K562 (cell line): Measurements from ENCODE around the gene NTSR1. TPM values are rescaled to one million over a fixed set of nuclear protein-coding genes. Genes with fewer than 3 reads are reported as not detected.

ENCODE experiments used
- ATAC-seq: fragments of 200-7000 bp; cut with Tn5 transposase; 3 replicates; pipeline ENCODE4 v1.9.1; 2020; ENCODE audit warnings: moderate library complexity
- BruUV-seq: library from RNA; stranded (reverse); fragments of 400-500 nt; replicated peaks from 2 replicates; lab custom pipeline; 2021; lab: Mats Ljungman, UMichigan
- CTCF ChIA-PET: fragments of 300-600 bp; formaldehyde crosslinking; extraction: SDS; loops from one replicate; lab custom pipeline; 2021; ENCODE audit warnings: low intra/inter-chr PET ratio; lab: Yijun Ruan, JAX
- POLR2A ChIA-PET: fragments of 300-600, 350-650 bp; sonication (Branson Sonifier 250); formaldehyde crosslinking; extraction: SDS; loops from one replicate; lab custom pipeline; 2021; ENCODE audit warnings: antibody characterized with exemption, inconsistent platforms; lab: Yijun Ruan, JAX
- DNase-seq, 4 experiments: peaks; one replicate each; pipeline versions ENCODE4 v3.0.0 to v3.0.0-alpha.2; 2011 to 2018; ENCODE audit warnings: low spot score in 3 of 4, mixed read lengths in 3 of 4; ENCODE audit errors: extremely low read depth in 1 of 4
- FAIRE-seq: peaks from 2 replicates; lab custom pipeline; 2011; peaks lifted over from hg19 to GRCh38; lab: Jason Lieb, UNC
- H2AFZ ChIP-seq: 2 replicates; pipeline ENCODE4 v1.6.0; 2011; ENCODE audit warnings: low read depth, low read length, control low read depth, inconsistent platforms
- H3K27ac ChIP-seq: fragments of 200-600 bp; 3 replicates; pipeline ENCODE4 v1.8.0; 2011; ENCODE audit warnings: low read depth, mild to moderate bottlenecking, control low read depth, inconsistent platforms, low read length, moderate library complexity, mixed read lengths; ENCODE audit errors: extremely low read depth
- H3K27me3 ChIP-seq, 2 experiments: fragments of 300-600 bp in 1 of 2; 2 replicates in 1 of 2; 3 replicates in 1 of 2; pipeline versions ENCODE4 v1.6.0 to v1.8.0; 2011; ENCODE audit warnings: inconsistent platforms in 2 of 2, low read length in 2 of 2, mild to moderate bottlenecking in 1 of 2, mixed read lengths in 1 of 2, moderate library complexity in 1 of 2; ENCODE audit not compliant: control insufficient read depth in 2 of 2, insufficient read depth in 2 of 2
- H3K36me3 ChIP-seq: fragments of 300-600 bp; 3 replicates; pipeline ENCODE4 v1.8.0; 2011; ENCODE audit warnings: mild to moderate bottlenecking, low read length, inconsistent platforms; ENCODE audit not compliant: control insufficient read depth, insufficient read depth
- H3K4me1 ChIP-seq, 2 experiments: fragments of 200-600 bp in 1 of 2; replicated peaks in 1 of 2; 2 replicates in 1 of 2; 3 replicates in 1 of 2; pipeline versions ENCODE4 v1.5.1 to v1.8.0; 2011; ENCODE audit warnings: inconsistent platforms in 2 of 2, low read length in 2 of 2, mild to moderate bottlenecking in 1 of 2, mixed read lengths in 1 of 2, moderate library complexity in 1 of 2; ENCODE audit not compliant: control insufficient read depth in 2 of 2, insufficient read depth in 2 of 2
- H3K4me2 ChIP-seq: 2 replicates; pipeline ENCODE4 v1.6.1; 2011; ENCODE audit warnings: low read length, control low read depth, inconsistent platforms, mixed read lengths; ENCODE audit not compliant: insufficient read depth
- H3K4me3 ChIP-seq: fragments of 200-600 bp; sonication (generic), shearing (Covaris generic); 2 replicates; pipeline ENCODE4 v1.5.1; 2016; ENCODE audit warnings: control low read depth, inconsistent platforms
- H3K79me2 ChIP-seq: fragments of 200-600 bp; 3 replicates; pipeline ENCODE4 v1.8.0; 2011; ENCODE audit warnings: low read length, inconsistent platforms; ENCODE audit not compliant: control insufficient read depth, insufficient read depth
- H3K9ac ChIP-seq, 2 experiments: 2 replicates each; pipeline versions ENCODE4 v1.6.0 to v1.6.1; 2011; ENCODE audit warnings: low read depth in 2 of 2, low read length in 2 of 2, control low read depth in 1 of 2, inconsistent platforms in 1 of 2, mild to moderate bottlenecking in 1 of 2, mixed read lengths in 1 of 2; ENCODE audit not compliant: insufficient read depth in 1 of 2
- H3K9me1 ChIP-seq: one replicate; pipeline ENCODE4 v1.6.0; 2011; ENCODE audit warnings: inconsistent platforms, mild to moderate bottlenecking, low read length, moderate library complexity; ENCODE audit not compliant: control insufficient read depth, insufficient read depth
- H3K9me3 ChIP-seq: replicated peaks from 2 replicates; pipeline ENCODE4 v1.5.1; 2011; ENCODE audit warnings: low read depth, low read length, inconsistent platforms; ENCODE audit not compliant: control insufficient read depth, insufficient read depth
- H4K20me1 ChIP-seq: replicated peaks from 2 replicates; pipeline ENCODE4 v1.6.1; 2011; ENCODE audit warnings: low read length, inconsistent platforms, mixed read lengths; ENCODE audit not compliant: control insufficient read depth, insufficient read depth
- ARID2 ChIP-seq: fragments of 450-650 bp; IDR thresholded peaks from 2 replicates; pipeline ENCODE4 v1.6.1; 2017; ENCODE audit warnings: antibody characterized with exemption, mild to moderate bottlenecking
- ARID3B ChIP-seq: fragments of 250-450 bp; sonication (Bioruptor Pico); IDR thresholded peaks from 2 replicates; pipeline ENCODE4 v1.4.0; 2020; ENCODE audit warnings: borderline replicate concordance
- C11orf30 ChIP-seq: fragments of 450-650 bp; IDR thresholded peaks from 2 replicates; pipeline ENCODE4 v1.6.1; 2016; ENCODE audit warnings: low read depth, mild to moderate bottlenecking
- CC2D1A ChIP-seq: fragments of 450-650 bp; IDR thresholded peaks from 2 replicates; pipeline ENCODE4 v1.6.1; 2017; ENCODE audit warnings: mild to moderate bottlenecking
- EZH2 ChIP-seq: IDR thresholded peaks from 2 replicates; pipeline ENCODE4 v1.6.1; 2012; ENCODE audit warnings: low read depth, mild to moderate bottlenecking, inconsistent platforms, low read length, borderline replicate concordance
- PRDM10 ChIP-seq: fragments of 450-650 bp; IDR thresholded peaks from 2 replicates; pipeline ENCODE4 v1.6.1; 2018; ENCODE audit not compliant: partially characterized antibody
- SMC3 ChIP-seq: conservative IDR thresholded peaks from 2 replicates; pipeline ENCODE4 v1.6.1; 2011; ENCODE audit warnings: low read depth, low read length, improper control_type of control experiment; ENCODE audit not compliant: insufficient read depth
- SOX6 ChIP-seq: fragments of 450-650 bp; IDR thresholded peaks from 2 replicates; pipeline ENCODE4 v1.6.1; 2014; ENCODE audit warnings: mild to moderate bottlenecking
- SP1 ChIP-seq: sonication (generic); formaldehyde crosslinking; IDR thresholded peaks from 2 replicates; pipeline ENCODE4 v1.8.1; 2022; ENCODE audit warnings: mild to moderate bottlenecking, missing genetic modification reagents
- TEAD2 ChIP-seq: fragments of 450-650 bp; IDR thresholded peaks from 2 replicates; pipeline ENCODE4 v1.6.1; 2016; ENCODE audit warnings: missing genetic modification characterization, control low read depth, missing compliant biosample characterization
- ZBTB11 ChIP-seq, 3 experiments: fragments of 200-800 bp in 1 of 3; fragments of 250-450 bp in 1 of 3; fragments of 450-650 bp in 1 of 3; sonication (Bioruptor Pico) in 1 of 3; sonication (Bioruptor generic) in 1 of 3; formaldehyde crosslinking in 1 of 3; IDR thresholded peaks; 2 replicates each; pipeline versions ENCODE4 v1.6.1 to v1.8.0; 2016 to 2022; ENCODE audit warnings: mild to moderate bottlenecking in 2 of 3, missing genetic modification characterization in 2 of 3, missing compliant biosample characterization in 1 of 3, moderate library complexity in 1 of 3
- ZNF3 ChIP-seq: fragments of 250-450 bp; sonication (Bioruptor Pico); IDR thresholded peaks from 2 replicates; pipeline ENCODE4 v1.5.0; 2021; ENCODE audit warnings: mild to moderate bottlenecking, moderate library complexity
- ZNF77 ChIP-seq: fragments of 250-450 bp; sonication (Bioruptor Pico); IDR thresholded peaks from 2 replicates; pipeline ENCODE4 v1.5.0; 2020
- WGBS: fragments of 100-300 bp; shearing (Covaris generic); methylation state at CpG from one replicate; pipeline ENCODE4 v1.1.6; 2016; ENCODE audit warnings: low coverage, mixed read lengths; ENCODE audit not compliant: insufficient coverage; ENCODE audit errors: missing lambda C conversion rate; 5-methylcytosine and 5-hydroxymethylcytosine counted together
- in situ Hi-C: fragments of 300-500 bp; cut with MboI; formaldehyde crosslinking; loops from 4 replicates; pipeline ENCODE4 v1.15.0; 2018; ENCODE audit warnings: inconsistent platforms, mixed read lengths
- intact Hi-C: fragments of 100-400 bp; cut with micrococcal nuclease; formaldehyde crosslinking; loops from 2 replicates; pipeline ENCODE4 v1.14.2; 2022
- polyA plus RNA-seq, 8 experiments: library from polyadenylated mRNA; depleted of rRNA in 4 of 8; stranded (reverse) in 5 of 8; unstranded in 3 of 8; fragments of >200 nt; fragmentation: Nextera tagmentation in 2 of 8; fragmentation: Illumina TruSeq in 1 of 8; extraction: Ambion mirVana in 2 of 8; extraction: Trizol in 1 of 8; gene quantifications; 2 replicates each; pipeline versions ENCODE4 v1.2.1 to v1.2.3, GENCODE V29; 2011 to 2014; ENCODE audit warnings: inconsistent platforms in 1 of 8, missing spikeins in 1 of 8
- total RNA-seq, 7 experiments: library from RNA; depleted of rRNA in 6 of 7; stranded (reverse); fragments of >200 nt in 6 of 7; fragmentation: Illumina TruSeq in 2 of 7; extraction: Trizol in 2 of 7; gene quantifications; 2 replicates each; pipeline versions ENCODE4 v1.2.1 to v1.2.3, GENCODE V29; 2011 to 2021; ENCODE audit warnings: low replicate concordance in 1 of 7

NTSR1 gene
- total and polyA plus RNA-seq, 9 of the 15 experiments (the other 6 are each of a cell fraction or from before 2014, with no cell fraction given): 0.04 to 0.40 (median 0.13) TPM; not detected in 3

GRCh38 chr20:62723768-62724450 is 15.3 kb downstream of the NTSR1 start:
- Histone ChIP-seq H3K4me1 (peaks cover 4 to 22% of the 10 kb centered on the region in 2 experiments; a peak in 4 of 5 replicates), H3K9me3 (0 out of 2 replicates have a peak, but pooled peaks cover 2% of the 10 kb centered on the region), H4K20me1 (0 out of 2 replicates have a peak, but pooled peaks cover 3% of the 10 kb centered on the region), H3K9me1 (no peaks in the 10 kb centered on the region), H3K4me3 (no peak overlapping the region), H2AFZ (no peak overlapping the region), H3K79me2 (no peaks in the 10 kb centered on the region), H3K4me2 (no peak overlapping the region), H3K27me3 (peaks cover 76 to 79% of the 10 kb centered on the region in 2 experiments), H3K9ac (no peak overlapping the region), H3K27ac (no peak overlapping the region), H3K36me3 (no peaks in the 10 kb centered on the region)
- intact Hi-C loops (no loop called here), in situ Hi-C loops (no loop called here)
- TF ChIP-seq SMC3 (no peak), CC2D1A (no peak), ZNF77 (CRISPR knock-in tag) (no peak), TEAD2 (no peak), SOX6 (no peak), ZBTB11 (CRISPR knock-in tag; IDR thresholded peaks at IDR 0.05) (no peak), ZNF3 (CRISPR knock-in tag) (no peak), PRDM10 (no peak), EZH2 (no peak), SP1 (CRISPR knock-in tag) (no peak), ARID2 (no peak), ARID3B (CRISPR knock-in tag) (no peak), C11orf30 (no peak)
- POLR2A ChIA-PET: interaction anchor here (0.7 to 1.5 kb wide), 2 partner anchors 9 to 363 kb away, joined by 3 read pairs; no protein-coding TSS in a partner anchor
- ATAC-seq (no peak), FAIRE-seq (no peak), DNase-seq (no peak)
- no TSS peak for BruUV-seq
- WGBS: 2% methylated on average over 11 of the region's 11 CpGs
- CTCF ChIA-PET: no interaction called here
